Measurements from ENCODE around the gene ABHD14A. TPM values are rescaled to one million over a fixed set of nuclear protein-coding genes. Genes with fewer than 3 reads are reported as not detected.
A peak's percentile ranks its signal among the peaks of the same experiment; 100 is the strongest.
"Not testable (repeated sequence)": the region's sequence is repeated elsewhere in the genome, so short reads cannot be mapped to it uniquely, and the experiment has no call there.

ABHD14A gene
- total RNA-seq: 5.4 and 6.9 TPM in 2 replicates

GRCh38 chr3:51974963-51975851 is at the start of gene ABHD14A:
Gene ABHD14A, plus strand, starts transcription at chr3:51975064. Its CDS starts 72 bp downstream, at chr3:51975136.
- DNase-seq: peak; percentile 75

- no peak for DNase-seq
Observed at GRCh38 chr3:51927061-51927977, 47.5 kb upstream of the ABHD14A start.

- DNase-seq: no peak
Observed at GRCh38 chr3:51928438-51928837, 46.4 kb upstream of the ABHD14A start.

- not testable (repeated sequence) for DNase-seq
Observed at GRCh38 chr3:51928981-51929380, 45.9 kb upstream of the ABHD14A start.

- DNase-seq: no peak
Observed at GRCh38 chr3:51929420-51930003, 45.4 kb upstream of the ABHD14A start.

GRCh38 chr3:51930439-51930838 is 44.4 kb upstream of the ABHD14A start:
- DNase-seq: no peak

GRCh38 chr3:51931756-51932155 is 43.1 kb upstream of the ABHD14A start:
- DNase-seq: no peak

GRCh38 chr3:51932471-51933370 is 42.1 kb upstream of the ABHD14A start:
- no peak for DNase-seq

GRCh38 chr3:51933471-51934138 is 41.3 kb upstream of the ABHD14A start:
- DNase-seq: no peak

- no peak for DNase-seq
Observed at GRCh38 chr3:51934139-51934850, 40.6 kb upstream of the ABHD14A start.

GRCh38 chr3:51934991-51935885 is 39.6 kb upstream of the ABHD14A start:
- DNase-seq: no peak

GRCh38 chr3:51935886-51936755 is 38.7 kb upstream of the ABHD14A start:
- DNase-seq: no peak

- no peak for DNase-seq
Observed at GRCh38 chr3:51937014-51937413, 37.9 kb upstream of the ABHD14A start.

- DNase-seq: no peak
Observed at GRCh38 chr3:51937611-51938450, 37.0 kb upstream of the ABHD14A start.

- DNase-seq: no peak
Observed at GRCh38 chr3:51938780-51939425, 36.0 kb upstream of the ABHD14A start.

- DNase-seq: peak; percentile 15
Observed at GRCh38 chr3:51940648-51941462, 34.0 kb upstream of the ABHD14A start.

Data from dermis blood vessel endothelial cell (primary cell).